VCaP (cell line): ENCODE measurements around the gene GTF2F2.

ENCODE experiments used
- H3K27ac ChIP-seq: fragments of 450-650 bp; 2 replicates; pipeline ENCODE4 v1.5.1; 2017
- TF ChIP-seq, protein P1 (sequence below): fragments of 450-650 bp; conservative IDR thresholded peaks from 2 replicates; pipeline ENCODE4 v1.5.1; 2017; ENCODE audit warnings: mild to moderate bottlenecking, moderate library complexity

The GTF2F2 gene

DNA sequence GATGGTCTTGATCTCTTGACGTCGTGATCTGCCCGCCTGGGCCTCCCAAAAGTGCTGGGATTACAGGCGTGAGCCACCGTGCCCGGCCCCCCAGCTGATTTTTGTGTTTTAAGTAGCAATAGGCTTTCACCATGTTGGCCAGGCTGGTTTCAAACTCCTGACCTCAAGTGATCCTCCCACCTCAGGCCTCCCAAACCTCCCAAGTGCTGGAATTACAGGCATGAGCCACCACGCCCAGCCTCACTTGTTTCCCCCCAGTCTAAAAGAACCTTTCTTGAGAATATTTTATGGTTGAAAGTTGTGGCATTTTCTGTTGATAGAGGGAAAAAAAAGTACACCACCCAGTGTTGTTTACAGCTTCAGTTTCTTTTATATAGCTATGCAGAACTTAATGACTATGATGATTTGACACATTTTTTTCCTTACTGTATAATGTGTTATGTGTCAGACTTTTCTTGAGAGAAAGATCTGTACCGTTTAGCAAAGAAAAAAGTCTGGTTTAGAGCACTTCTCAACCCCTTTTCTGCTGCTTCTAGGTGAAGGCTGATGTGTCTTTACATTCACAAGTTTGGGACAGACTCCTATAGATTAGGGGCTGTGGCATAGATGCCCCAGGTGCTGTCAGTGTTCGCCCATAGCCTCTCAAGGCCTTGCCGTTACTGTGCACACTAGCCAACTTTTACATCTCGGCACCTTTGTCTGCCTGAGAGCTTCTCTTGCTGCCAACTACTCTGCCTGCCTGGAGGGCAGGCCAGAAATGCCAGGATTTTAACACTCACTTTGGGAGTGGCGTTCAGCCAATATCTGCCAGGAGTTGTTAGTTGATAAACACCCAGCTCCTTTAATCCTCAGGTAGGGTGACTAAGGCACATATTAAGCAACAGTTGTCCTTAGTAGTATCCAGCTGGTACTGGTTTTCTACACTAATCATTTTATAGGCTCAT is 47.6 kb downstream of the GTF2F2 start:
- H3K27ac ChIP-seq = peak overlapping the region; percentile 27; the same call in 1 of the 2 replicates
- TF ChIP-seq, protein P1, sequence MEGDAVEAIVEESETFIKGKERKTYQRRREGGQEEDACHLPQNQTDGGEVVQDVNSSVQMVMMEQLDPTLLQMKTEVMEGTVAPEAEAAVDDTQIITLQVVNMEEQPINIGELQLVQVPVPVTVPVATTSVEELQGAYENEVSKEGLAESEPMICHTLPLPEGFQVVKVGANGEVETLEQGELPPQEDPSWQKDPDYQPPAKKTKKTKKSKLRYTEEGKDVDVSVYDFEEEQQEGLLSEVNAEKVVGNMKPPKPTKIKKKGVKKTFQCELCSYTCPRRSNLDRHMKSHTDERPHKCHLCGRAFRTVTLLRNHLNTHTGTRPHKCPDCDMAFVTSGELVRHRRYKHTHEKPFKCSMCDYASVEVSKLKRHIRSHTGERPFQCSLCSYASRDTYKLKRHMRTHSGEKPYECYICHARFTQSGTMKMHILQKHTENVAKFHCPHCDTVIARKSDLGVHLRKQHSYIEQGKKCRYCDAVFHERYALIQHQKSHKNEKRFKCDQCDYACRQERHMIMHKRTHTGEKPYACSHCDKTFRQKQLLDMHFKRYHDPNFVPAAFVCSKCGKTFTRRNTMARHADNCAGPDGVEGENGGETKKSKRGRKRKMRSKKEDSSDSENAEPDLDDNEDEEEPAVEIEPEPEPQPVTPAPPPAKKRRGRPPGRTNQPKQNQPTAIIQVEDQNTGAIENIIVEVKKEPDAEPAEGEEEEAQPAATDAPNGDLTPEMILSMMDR = no peak

DNA sequence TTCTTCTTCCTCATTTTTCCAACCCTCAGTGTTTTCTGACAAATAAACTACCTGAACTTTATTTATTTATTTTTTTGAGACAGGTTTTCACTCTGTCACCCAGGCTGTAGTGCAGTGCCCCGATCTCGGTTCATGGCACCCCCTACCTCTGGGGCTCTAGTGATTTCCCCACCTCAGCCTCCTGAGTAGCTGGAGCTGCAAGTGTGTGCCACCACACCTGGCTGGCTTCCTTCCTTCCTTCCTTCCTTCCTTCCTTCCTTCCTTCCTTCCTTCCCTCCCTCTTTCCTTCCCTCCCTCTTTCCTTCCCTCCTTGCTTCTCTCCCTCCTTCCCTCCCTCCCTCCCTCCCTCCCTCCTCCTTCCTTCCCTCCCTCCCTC is 48.2 kb downstream of the GTF2F2 start:
- H3K27ac ChIP-seq = peak overlapping the region; percentile 27; the same call in 1 of the 2 replicates
- TF ChIP-seq, protein P1 = no peak

DNA sequence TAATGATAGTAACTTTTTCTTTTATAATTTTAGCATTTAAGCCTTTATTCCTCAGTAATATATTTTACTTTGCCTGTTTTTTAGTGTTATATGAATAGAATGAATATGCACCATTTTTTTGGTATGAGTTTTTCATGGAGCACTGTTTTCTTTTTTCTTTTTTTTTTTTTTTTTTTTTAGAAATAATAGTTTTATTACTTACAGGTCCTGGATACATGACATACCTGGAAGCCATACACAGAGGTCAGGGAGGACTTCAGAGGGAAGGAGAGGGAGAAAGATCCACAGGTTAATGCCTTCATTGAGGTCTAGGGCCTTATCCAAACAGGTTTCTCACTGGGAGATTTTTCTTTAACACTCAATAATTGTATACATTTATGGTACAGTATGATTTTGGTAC is 54.2 kb downstream of the GTF2F2 start:
- no peak overlapping the region for H3K27ac ChIP-seq
- TF ChIP-seq, protein P1 = no peak

DNA sequence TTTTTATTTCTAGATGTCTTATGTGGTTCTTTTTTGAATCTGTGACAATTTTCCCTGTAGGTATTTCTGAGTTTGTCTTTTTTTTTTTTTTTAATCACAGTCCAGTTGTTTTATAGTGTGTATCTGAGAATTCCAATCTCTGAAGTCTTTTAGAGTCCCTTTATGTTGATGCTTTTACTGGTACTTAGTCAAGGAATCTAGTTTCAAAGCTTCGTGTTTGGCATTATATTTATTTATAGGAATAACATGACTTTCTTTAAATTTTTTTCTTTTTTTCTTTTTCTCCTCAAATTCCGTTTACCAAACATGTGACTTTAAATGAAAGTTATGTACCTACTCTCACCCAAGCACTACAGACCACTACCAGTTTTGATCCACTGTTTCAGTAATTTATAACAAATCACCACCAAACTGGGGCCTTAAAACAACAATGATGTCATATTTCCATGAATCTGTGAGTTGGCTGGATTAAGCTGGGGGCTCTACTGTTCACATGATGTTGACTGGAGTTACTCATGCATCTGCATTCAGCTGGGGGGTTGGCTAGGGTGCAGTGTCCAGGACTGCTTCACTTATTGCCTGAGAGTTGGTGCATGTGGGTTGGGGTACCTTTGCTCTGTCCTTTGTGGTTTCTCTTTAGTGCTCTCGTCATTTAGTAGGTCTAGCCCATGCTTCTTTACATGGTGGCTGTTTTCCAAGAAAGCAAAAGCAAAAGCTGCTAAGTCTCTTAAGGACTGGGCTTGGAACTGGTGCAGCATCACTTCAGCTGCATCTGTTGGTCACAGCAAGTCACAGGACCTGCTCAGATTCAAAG is 58.2 kb downstream of the GTF2F2 start:
- TF ChIP-seq, protein P1 = no peak
- H3K27ac ChIP-seq = no peak overlapping the region

DNA sequence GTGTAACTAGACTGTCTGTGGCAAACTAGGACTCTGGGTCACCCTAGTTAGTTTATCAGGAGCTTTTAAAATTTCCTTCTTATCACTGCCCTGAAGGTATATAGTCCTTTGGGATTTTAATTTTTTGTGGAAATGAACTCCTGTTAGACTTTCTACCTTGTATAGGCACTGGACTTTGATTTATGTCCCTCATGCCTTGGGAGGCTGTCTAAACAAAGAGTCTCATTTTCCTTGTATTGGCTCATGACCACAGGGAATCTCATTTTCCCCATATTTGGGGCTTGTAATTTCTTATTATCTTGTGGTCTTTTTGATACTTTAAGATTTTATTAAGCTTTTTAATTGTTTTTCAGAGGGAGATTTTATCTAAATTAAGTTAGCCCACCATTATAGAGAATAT is 59.1 kb downstream of the GTF2F2 start:
- H3K27ac ChIP-seq = no peak overlapping the region
- TF ChIP-seq, protein P1 = no peak

DNA sequence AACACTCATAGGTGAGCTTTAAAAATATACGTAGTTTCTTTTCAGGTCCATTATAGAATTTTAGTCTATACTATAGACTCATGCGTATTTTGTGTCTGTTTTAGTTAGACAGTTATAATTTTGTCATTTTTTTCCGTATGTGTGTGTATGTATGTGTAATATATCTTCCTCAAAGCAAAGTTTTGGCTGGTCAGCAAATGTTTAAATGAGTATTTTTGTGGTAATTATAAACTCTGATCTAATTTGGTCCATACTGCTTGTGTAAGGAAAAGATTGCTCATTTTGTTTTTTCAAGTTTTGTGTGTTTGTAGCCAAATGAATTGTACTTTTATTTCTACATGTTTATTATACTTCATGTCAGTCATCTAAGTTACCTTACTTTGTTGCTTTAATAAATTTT is 60.0 kb downstream of the GTF2F2 start:
- TF ChIP-seq, protein P1 = no peak
- no peak overlapping the region for H3K27ac ChIP-seq
